Cardiac muscle cell (in vitro differentiated cells and primary cell): ENCODE data around the gene PXT1. TPM values are rescaled to one million over a fixed set of nuclear protein-coding genes. Genes with fewer than 3 reads are reported as not detected.
A peak's percentile ranks its signal among the peaks of the same experiment; 100 is the strongest.
"Not testable (repeated sequence)": the region's sequence is repeated elsewhere in the genome, so short reads cannot be mapped to it uniquely, and the experiment has no call there.

Source experiments
- DNase-seq, 2 donors: peaks; one replicate each; pipeline versions ENCODE4 v3.0.0 to v3.0.0-alpha.2; 2010 to 2017; ENCODE audit warnings: low read depth in 1 of 2, low spot score in 1 of 2
- H3K27ac ChIP-seq: fragments of 200-600 bp; sonication (generic); 2 replicates; pipeline ENCODE4 v1.5.1; 2016
- H3K27me3 ChIP-seq: fragments of 200-600 bp; sonication (generic); 2 replicates; pipeline ENCODE4 v1.6.0; 2016; ENCODE audit warnings: control low read depth
- H3K36me3 ChIP-seq: fragments of 200-600 bp; sonication (generic); 2 replicates; pipeline ENCODE4 v1.5.1; 2016; ENCODE audit warnings: control low read depth
- H3K4me1 ChIP-seq: fragments of 200-600 bp; sonication (generic); 2 replicates; pipeline ENCODE4 v1.8.1; 2017; ENCODE audit warnings: low read depth, mild to moderate bottlenecking, mixed run types
- H3K4me3 ChIP-seq: fragments of 200-600 bp; sonication (generic); 2 replicates; pipeline ENCODE4 v1.5.1; 2016; ENCODE audit warnings: mild to moderate bottlenecking
- H3K9me3 ChIP-seq: fragments of 200-600 bp; sonication (generic); 2 replicates; pipeline ENCODE4 v1.5.1; 2017; ENCODE audit warnings: low read depth, mild to moderate bottlenecking, control low read depth
- CTCF ChIP-seq: IDR thresholded peaks from 2 replicates; pipeline ENCODE4 v1.5.1; 2012; ENCODE audit warnings: low read depth, mild to moderate bottlenecking, low read length
- polyA plus RNA-seq: library from polyadenylated mRNA; unstranded; fragments of >200 nt; fragmentation: Nextera tagmentation; extraction: Ambion mirVana; gene quantifications from 2 replicates; pipeline ENCODE4 v1.2.1, GENCODE V29; 2016
- total RNA-seq: library from RNA; depleted of rRNA; stranded (reverse); fragments of >200 nt; gene quantifications from 2 replicates; pipeline ENCODE4 v1.2.3, GENCODE V29; 2016

The PXT1 gene
- total and polyA plus RNA-seq, 2 experiments from 2014 or later, result 0.31 TPM; not detected in 1

- Histone ChIP-seq H3K4me3 (no peak overlapping the region), H3K4me1 (peaks cover 12% of the 10 kb centered on the region), H3K36me3 (peaks cover 12% of the 10 kb centered on the region), H3K27ac (peak overlapping the region; percentile 12), H3K9me3 (no peaks in the 10 kb centered on the region), H3K27me3 (no peaks in the 10 kb centered on the region)
- DNase-seq, result no peak
- no peak for TF ChIP-seq CTCF
Measured at GRCh38 chr6:36487698-36488097, 45.0 kb upstream of the PXT1 start.

- Histone ChIP-seq H3K4me1 (peaks cover 12% of the 10 kb centered on the region), H3K4me3 (no peak overlapping the region), H3K9me3 (no peaks in the 10 kb centered on the region), H3K27ac (no peak overlapping the region), H3K27me3 (no peaks in the 10 kb centered on the region), H3K36me3 (peaks cover 24% of the 10 kb centered on the region)
- DNase-seq, result no peak
- no peak for TF ChIP-seq CTCF
Measured at GRCh38 chr6:36484736-36485135, 42.1 kb upstream of the PXT1 start.

- H3K4me3 ChIP-seq, H3K27ac ChIP-seq, H3K4me1 ChIP-seq, H3K27me3 ChIP-seq, H3K9me3 ChIP-seq, DNase-seq: not testable (repeated sequence)
- peaks cover 20% of the 10 kb centered on the region for H3K36me3 ChIP-seq
Measured at GRCh38 chr6:36483326-36483725, 40.7 kb upstream of the PXT1 start.

GRCh38 chr6:36479256-36479655 is 36.6 kb upstream of the PXT1 start:
- DNase-seq, result no peak
- H3K27ac ChIP-seq, result peak overlapping the region; percentile 38
- H3K4me1 ChIP-seq, result peaks cover 8% of the 10 kb centered on the region
- H3K9me3 ChIP-seq, result no peaks in the 10 kb centered on the region
- H3K27me3 ChIP-seq, result no peaks in the 10 kb centered on the region
- H3K4me3 ChIP-seq, result no peak overlapping the region
- no peak for TF ChIP-seq CTCF
- peaks cover 12% of the 10 kb centered on the region for H3K36me3 ChIP-seq

- Histone ChIP-seq H3K4me1 (peaks cover 8% of the 10 kb centered on the region), H3K27ac (peak overlapping the region; percentile 38), H3K36me3 (peaks cover 12% of the 10 kb centered on the region), H3K9me3 (no peaks in the 10 kb centered on the region), H3K4me3 (no peak overlapping the region), H3K27me3 (no peaks in the 10 kb centered on the region)
- peak in 1 of 2 donors; percentile 9 for DNase-seq
- TF ChIP-seq CTCF, result no peak
Measured at GRCh38 chr6:36478051-36478526, 35.4 kb upstream of the PXT1 start.

- TF ChIP-seq CTCF, result no peak
- Histone ChIP-seq H3K9me3 (no peaks in the 10 kb centered on the region), H3K27ac (no peak overlapping the region), H3K4me1 (no peaks in the 10 kb centered on the region), H3K36me3 (peaks cover 6% of the 10 kb centered on the region), H3K27me3 (no peaks in the 10 kb centered on the region), H3K4me3 (no peak overlapping the region)
- no peak for DNase-seq
Measured at GRCh38 chr6:36469946-36470345, 27.3 kb upstream of the PXT1 start.
